HG03521 (cell line): ENCODE data around the gene MCM7.

ENCODE experiments used
- ATAC-seq: cut with Tn5 transposase; IDR thresholded peaks from one replicate; pipeline ENCODE4 v1.9.1; 2021; ENCODE audit warnings: mild to moderate bottlenecking, moderate library complexity; ENCODE audit not compliant: unreplicated experiment

MCM7 gene

GRCh38 chr7:100098913-100099312 lies 2.3 kb downstream of the MCM7 start:
- ATAC-seq, result no peak

GRCh38 chr7:100095704-100096103 lies 5.5 kb downstream of the MCM7 start:
- ATAC-seq, result no peak

- ATAC-seq, result no peak
Observed at GRCh38 chr7:100095289-100095688, 5.9 kb downstream of the MCM7 start.

GRCh38 chr7:100093925-100094486 lies 7.2 kb downstream of the MCM7 start:
- ATAC-seq, result no peak

GRCh38 chr7:100093498-100093897 lies 7.7 kb downstream of the MCM7 start:
- no peak for ATAC-seq

GRCh38 chr7:100093054-100093453 lies 8.1 kb downstream of the MCM7 start:
- ATAC-seq, result no peak

- ATAC-seq, result no peak
Observed at GRCh38 chr7:100091411-100092181, 9.6 kb downstream of the MCM7 start.

- ATAC-seq, result no peak
Observed at GRCh38 chr7:100090527-100091410, 10.4 kb downstream of the MCM7 start.

GRCh38 chr7:100089458-100090196 lies 11.6 kb downstream of the MCM7 start:
- ATAC-seq, result no peak

- ATAC-seq, result peak; percentile 42
Observed at GRCh38 chr7:100088621-100089457, 12.4 kb downstream of the MCM7 start, which contains the start of gene COPS6. Gene COPS6 (plus strand): TSS chr7:100088969. CDS start chr7:100088991, 22 bp downstream.

- ATAC-seq, result no peak
Observed at GRCh38 chr7:100088095-100088620, 13.0 kb downstream of the MCM7 start.

- ATAC-seq, result no peak
Observed at GRCh38 chr7:100087055-100087750, 14.0 kb downstream of the MCM7 start.

GRCh38 chr7:100085515-100085914 lies 15.7 kb downstream of the MCM7 start:
- ATAC-seq, result no peak

GRCh38 chr7:100082978-100083377 lies 18.2 kb downstream of the MCM7 start:
- no peak for ATAC-seq

GRCh38 chr7:100081535-100082102 lies 19.6 kb downstream of the MCM7 start, which contains the start of gene ZNF3:
Gene ZNF3 (minus strand): TSS chr7:100081723. CDS start chr7:100077357, 4,366 bp downstream.
- peak; percentile 78 for ATAC-seq

GRCh38 chr7:100080907-100081534 lies 20.2 kb downstream of the MCM7 start:
- ATAC-seq, result peak; percentile 3

- ATAC-seq, result no peak
Observed at GRCh38 chr7:100079024-100079560, 22.1 kb downstream of the MCM7 start.

GRCh38 chr7:100077205-100077604 lies 24.0 kb downstream of the MCM7 start:
- ATAC-seq, result no peak
